ENCODE data around the gene ZSWIM5.
"Not testable (repeated sequence)": the region's sequence is repeated elsewhere in the genome, so short reads cannot be mapped to it uniquely, and the experiment has no call there.

DNA sequence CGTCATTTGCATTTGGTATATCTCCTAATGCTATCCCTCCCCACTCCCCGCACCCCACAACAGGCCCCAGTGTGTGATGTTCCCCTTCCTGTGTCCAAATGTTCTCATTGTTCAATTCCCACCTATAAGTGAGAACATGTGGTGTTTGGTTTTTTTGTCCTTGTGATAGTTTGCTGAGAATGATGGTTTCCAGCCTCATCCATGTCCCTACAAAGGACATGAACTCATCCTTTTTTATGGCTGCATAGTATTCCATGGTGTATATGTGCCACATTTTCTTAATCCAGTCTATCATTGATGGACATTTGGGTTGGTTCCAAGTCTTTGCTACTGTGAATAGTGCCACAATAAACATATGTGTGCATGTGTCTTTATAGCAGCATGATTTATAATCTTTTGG is 73.7 kb downstream of the ZSWIM5 start:
- not testable (repeated sequence) for TF ChIP-seq NFYB (CRISPR knock-in tag; conservative IDR thresholded peaks at IDR 0.05; ENCODE audit: low read depth); ZNF232 (CRISPR knock-in tag; IDR thresholded peaks at IDR 0.05); ATF1 (CRISPR knock-in tag; IDR thresholded peaks at IDR 0.05)
- TF ChIP-seq, protein P1, sequence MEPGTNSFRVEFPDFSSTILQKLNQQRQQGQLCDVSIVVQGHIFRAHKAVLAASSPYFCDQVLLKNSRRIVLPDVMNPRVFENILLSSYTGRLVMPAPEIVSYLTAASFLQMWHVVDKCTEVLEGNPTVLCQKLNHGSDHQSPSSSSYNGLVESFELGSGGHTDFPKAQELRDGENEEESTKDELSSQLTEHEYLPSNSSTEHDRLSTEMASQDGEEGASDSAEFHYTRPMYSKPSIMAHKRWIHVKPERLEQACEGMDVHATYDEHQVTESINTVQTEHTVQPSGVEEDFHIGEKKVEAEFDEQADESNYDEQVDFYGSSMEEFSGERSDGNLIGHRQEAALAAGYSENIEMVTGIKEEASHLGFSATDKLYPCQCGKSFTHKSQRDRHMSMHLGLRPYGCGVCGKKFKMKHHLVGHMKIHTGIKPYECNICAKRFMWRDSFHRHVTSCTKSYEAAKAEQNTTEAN (CRISPR knock-in tag; IDR thresholded peaks at IDR 0.05): not testable (repeated sequence)

Data from WTC11 (cell line).